Activated T-cell treated with anti-CD3 and anti-CD28 coated beads for 4 hours (primary cell): ENCODE measurements around the gene SPRED2.

Source experiments
- DNase-seq: peaks from one replicate; pipeline ENCODE4 v3.0.0-alpha.2; 2020

SPRED2 gene

GRCh38 chr2:65267008-65267407, 165.4 kb downstream of the SPRED2 start:
- DNase-seq = no peak

GRCh38 chr2:65265671-65266045, 166.7 kb downstream of the SPRED2 start:
- DNase-seq = no peak

GRCh38 chr2:65264821-65265670, 167.4 kb downstream of the SPRED2 start:
- DNase-seq = no peak

GRCh38 chr2:65263986-65264385, 168.4 kb downstream of the SPRED2 start:
- no peak for DNase-seq

DNA sequence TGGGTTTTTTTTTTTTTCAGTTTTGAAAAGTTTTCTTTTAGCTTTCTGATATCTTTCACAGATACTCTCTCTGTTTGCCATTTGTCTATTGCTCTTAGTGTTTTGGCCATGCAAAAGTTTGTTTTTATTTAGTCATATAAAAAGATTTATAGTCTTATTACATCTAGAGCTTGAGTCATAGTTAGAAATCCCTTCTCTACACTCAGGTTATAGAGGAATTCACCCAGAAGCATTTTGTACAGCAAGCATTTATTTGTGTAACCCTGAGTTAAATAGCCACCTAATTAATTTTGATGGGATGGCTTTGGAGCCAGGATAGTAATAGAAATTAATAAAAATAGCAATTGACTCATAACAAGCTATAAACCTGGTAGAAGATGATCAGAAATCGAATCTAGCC, 169.1 kb downstream of the SPRED2 start:
- DNase-seq = no peak

- DNase-seq = no peak
Measured at GRCh38 chr2:65261676-65262075, 170.7 kb downstream of the SPRED2 start.
